B cell (primary cell): ENCODE measurements around the gene PHLDB2. TPM values are rescaled to one million over a fixed set of nuclear protein-coding genes. Genes with fewer than 3 reads are reported as not detected.

Experiments used
- ATAC-seq: fragments of 200-7000 bp; cut with Tn5 transposase; one replicate; pipeline ENCODE4 v1.10.0; 2021; ENCODE audit warnings: low read depth, mild to moderate bottlenecking, moderate number of reproducible peaks, moderate library complexity
- CTCF ChIA-PET: fragments of 350-600 bp; sonication (Branson Sonifier 250); formaldehyde crosslinking; loops from one replicate; lab custom pipeline; 2021; ENCODE audit warnings: antibody characterized with exemption, inconsistent platforms; lab: Charles Lee
- POLR2A ChIA-PET: fragments of 350-600 bp; sonication (Branson Sonifier 250); formaldehyde crosslinking; loops from one replicate; lab custom pipeline; 2021; ENCODE audit warnings: antibody characterized with exemption; lab: Charles Lee
- DNase-seq: peaks from one replicate; pipeline ENCODE4 v3.0.0; 2013
- H2AFZ ChIP-seq: 2 replicates; pipeline ENCODE4 v1.6.1; 2012; ENCODE audit warnings: mild to moderate bottlenecking, low read depth, low read length; ENCODE audit not compliant: insufficient read depth, poor library complexity, severe bottlenecking
- H3K27ac ChIP-seq, 2 donors: 1 replicate in 1 of 2; 2 replicates in 1 of 2; pipeline ENCODE4 v1.5.1; 2012 to 2013; ENCODE audit warnings: low read length in 2 of 2, mild to moderate bottlenecking in 2 of 2, moderate library complexity in 1 of 2
- H3K27me3 ChIP-seq, 4 experiments: fragments of 200-600 bp in 1 of 4; sonication (generic) in 1 of 4; replicated peaks in 1 of 4; 1 replicate in 2 of 4; 2 replicates in 2 of 4; pipeline versions ENCODE4 v1.6.1 to v1.7.0; 2013 to 2016; ENCODE audit warnings: low read length in 3 of 4, mild to moderate bottlenecking in 2 of 4, mixed read lengths in 1 of 4, moderate library complexity in 1 of 4; ENCODE audit not compliant: insufficient read depth in 4 of 4, control insufficient read depth in 3 of 4; ENCODE audit errors: control extremely low read depth in 1 of 4
- H3K36me3 ChIP-seq, 2 experiments: replicated peaks in 1 of 2; 1 replicate in 1 of 2; 2 replicates in 1 of 2; pipeline versions ENCODE4 v1.6.1 to v1.7.1; 2013; ENCODE audit warnings: low read length in 1 of 2; ENCODE audit not compliant: insufficient read depth in 2 of 2, control insufficient read depth in 1 of 2; ENCODE audit errors: control extremely low read depth in 1 of 2, extremely low read depth in 1 of 2
- H3K4me1 ChIP-seq, 2 donors: fragments of 200-600 bp in 1 of 2; sonication (generic) in 1 of 2; 1 replicate in 1 of 2; 2 replicates in 1 of 2; pipeline versions ENCODE4 v1.5.1 to v1.6.1; 2013 to 2017; ENCODE audit warnings: low read length in 2 of 2; ENCODE audit not compliant: control insufficient read depth in 2 of 2, insufficient read depth in 2 of 2
- H3K4me2 ChIP-seq: replicated peaks from 2 replicates; pipeline ENCODE3; 2012; ENCODE audit warnings: mild to moderate bottlenecking, low read depth, low read length; ENCODE audit not compliant: poor library complexity, severe bottlenecking
- H3K4me3 ChIP-seq, 5 experiments: fragments of 200-600 bp in 1 of 5; sonication (generic) in 1 of 5; 1 replicate in 3 of 5; 2 replicates in 2 of 5; pipeline versions ENCODE4 v1.5.1 to v1.7.0; 2011 to 2016; ENCODE audit warnings: low read length in 4 of 5, mild to moderate bottlenecking in 4 of 5, low read depth in 2 of 5, control low read depth in 1 of 5, moderate library complexity in 1 of 5; ENCODE audit not compliant: insufficient read depth in 1 of 5; ENCODE audit errors: control extremely low read depth in 1 of 5, extremely low read depth in 1 of 5
- H3K79me2 ChIP-seq: fragments of 200-600 bp; sonication (generic); one replicate; pipeline ENCODE4 v1.6.0; 2016; ENCODE audit warnings: low read length; ENCODE audit not compliant: control insufficient read depth, insufficient read depth
- H3K9ac ChIP-seq: fragments of 200-600 bp; sonication (generic); 2 replicates; pipeline ENCODE4 v1.6.1; 2017; ENCODE audit warnings: mild to moderate bottlenecking, low read length, moderate library complexity
- H3K9me3 ChIP-seq, 3 donors: one replicate each; pipeline versions ENCODE4 v1.6.1 to v1.7.1; 2013; ENCODE audit warnings: low read length in 2 of 3; ENCODE audit not compliant: control insufficient read depth in 2 of 3, insufficient read depth in 1 of 3; ENCODE audit errors: control extremely low read depth in 1 of 3
- H4K20me1 ChIP-seq: 2 replicates; pipeline ENCODE4 v1.6.0; 2012; ENCODE audit warnings: mild to moderate bottlenecking, low read length; ENCODE audit not compliant: insufficient read depth, control insufficient read depth, poor library complexity, severe bottlenecking
- H3K27ac Mint-ChIP-seq: one replicate; pipeline ENCODE4 v1.8.0; 2021; ENCODE audit warnings: mixed read lengths
- H3K27me3 Mint-ChIP-seq: one replicate; pipeline ENCODE4 v1.8.0; 2021; ENCODE audit warnings: mixed read lengths
- H3K4me1 Mint-ChIP-seq: one replicate; pipeline ENCODE4 v1.8.0; 2021; ENCODE audit warnings: mixed read lengths
- H3K4me3 Mint-ChIP-seq: one replicate; pipeline ENCODE4 v1.8.0; 2021; ENCODE audit warnings: mixed read lengths
- H3K9me3 Mint-ChIP-seq: one replicate; pipeline ENCODE4 v1.8.0; 2022; ENCODE audit warnings: mixed read lengths; ENCODE audit not compliant: insufficient read depth
- CTCF ChIP-seq: fragments of 200-600 bp; IDR thresholded peaks from one replicate; pipeline ENCODE4 v1.8.0; 2022; ENCODE audit warnings: antibody characterized with exemption, mild to moderate bottlenecking
- EZH2 ChIP-seq: IDR thresholded peaks from 2 replicates; pipeline ENCODE4 v1.6.1; 2012; ENCODE audit warnings: borderline replicate concordance, low read depth, mild to moderate bottlenecking, moderate library complexity, low read length; ENCODE audit not compliant: insufficient read depth, poor library complexity, severe bottlenecking
- WGBS: methylation state at CpG from one replicate; pipeline ENCODE4 v1.1.5; 2013; ENCODE audit warnings: missing lambda C conversion rate; ENCODE audit not compliant: insufficient coverage; 5-methylcytosine and 5-hydroxymethylcytosine counted together
- intact Hi-C: fragments of 100-400 bp; cut with micrococcal nuclease; formaldehyde crosslinking; loops from one replicate; pipeline ENCODE4 v1.10.0; 2022
- polyA plus RNA-seq: library from polyadenylated mRNA; depleted of rRNA; stranded (reverse); fragments of >200 nt; gene quantifications from 2 replicates; pipeline ENCODE4 v1.2.3, GENCODE V29; 2012
- total RNA-seq, 2 donors: library from RNA; stranded (reverse); fragments of 120-200 nt in 1 of 2; gene quantifications; 1 replicate in 1 of 2; 2 replicates in 1 of 2; pipeline versions ENCODE4 v1.2.3 to v1.2.4, GENCODE V29; 2013 to 2022

The PHLDB2 gene
- total and polyA plus RNA-seq, 2 donors (not counting 1 experiment from before 2014, with no cell fraction given): 1.3 to 6.3 TPM

GRCh38 chr3:111862415-111862814 lies 3.4 kb downstream of the PHLDB2 start:
- ChIA-PET POLR2A (no interaction called here), CTCF (no interaction called here)
- Histone ChIP-seq H2AFZ (no peak overlapping the region), H3K79me2 (peaks cover 16% of the 10 kb centered on the region), H3K4me1 (peaks cover 11 to 18% of the 10 kb centered on the region in 2 donors), H3K9ac (no peak overlapping the region), H4K20me1 (no peaks in the 10 kb centered on the region), H3K36me3 (no peaks in the 10 kb centered on the region), H3K4me3 (no peak overlapping the region), H3K4me2 (no peak overlapping the region), H3K27me3 (peaks cover 0 to 11% (median 5%) of the 10 kb centered on the region in 4 experiments), H3K9me3 (no peaks in the 10 kb centered on the region), H3K27ac (no peak overlapping the region)
- 17% methylated on average over 1 of the region's 5 CpGs for WGBS
- Mint-ChIP-seq H3K27ac (no peak overlapping the region), H3K27me3 (peaks cover 9% of the 10 kb centered on the region), H3K4me3 (no peak overlapping the region), H3K9me3 (no peaks in the 10 kb centered on the region), H3K4me1 (peaks cover 19% of the 10 kb centered on the region)
- ATAC-seq (no peak), DNase-seq (no peak)
- intact Hi-C loops: loop anchor here (5.0 kb wide), 1 partner anchor 105 kb away; no protein-coding TSS in a partner anchor
- TF ChIP-seq EZH2: no peak
- no peak for TF ChIP-seq CTCF

- H3K4me1 Mint-ChIP-seq: peaks cover 18% of the 10 kb centered on the region
- WGBS: 80% methylated on average over 2 of the region's 3 CpGs
Observed at GRCh38 chr3:111862974-111863373, 3.9 kb downstream of the PHLDB2 start.

More at GRCh38 chr3:111862974-111863373, 3.9 kb downstream of the PHLDB2 start:
- H3K27me3 ChIP-seq: peaks cover 0 to 11% (median 5%) of the 10 kb centered on the region in 4 experiments
- Mint-ChIP-seq H3K27me3 (peaks cover 3% of the 10 kb centered on the region), H3K4me3 (no peak overlapping the region), H3K27ac (no peak overlapping the region), H3K9me3 (no peaks in the 10 kb centered on the region)
- no peak overlapping the region for H3K4me3 ChIP-seq
- DNase-seq (no peak), ATAC-seq (no peak)
- ChIA-PET CTCF (interaction anchor here (0.9 kb wide), 1 partner anchor 151 kb away, joined by 3 read pairs; no protein-coding TSS in a partner anchor), POLR2A (no interaction called here)
- H3K27ac ChIP-seq: no peak overlapping the region
- no peaks in the 10 kb centered on the region for H4K20me1 ChIP-seq
- H3K9me3 ChIP-seq: no peaks in the 10 kb centered on the region
- no peaks in the 10 kb centered on the region for H3K36me3 ChIP-seq
- no peak overlapping the region for H2AFZ ChIP-seq
- peaks cover 16% of the 10 kb centered on the region for H3K79me2 ChIP-seq
- peaks cover 11 to 18% of the 10 kb centered on the region in 2 donors for H3K4me1 ChIP-seq
- no peak for TF ChIP-seq CTCF
- no peak for TF ChIP-seq EZH2
- intact Hi-C loops: loop anchor here (5.0 kb wide), 1 partner anchor 104 kb away; no protein-coding TSS in a partner anchor
- no peak overlapping the region for H3K9ac ChIP-seq
- H3K4me2 ChIP-seq: no peak overlapping the region
